Measurements from ENCODE around the gene NDUFAF8. TPM values are rescaled to one million over a fixed set of nuclear protein-coding genes. Genes with fewer than 3 reads are reported as not detected.

NDUFAF8 gene
- total RNA-seq, 1 experiment from 2014 or later, result 102 TPM

DNA sequence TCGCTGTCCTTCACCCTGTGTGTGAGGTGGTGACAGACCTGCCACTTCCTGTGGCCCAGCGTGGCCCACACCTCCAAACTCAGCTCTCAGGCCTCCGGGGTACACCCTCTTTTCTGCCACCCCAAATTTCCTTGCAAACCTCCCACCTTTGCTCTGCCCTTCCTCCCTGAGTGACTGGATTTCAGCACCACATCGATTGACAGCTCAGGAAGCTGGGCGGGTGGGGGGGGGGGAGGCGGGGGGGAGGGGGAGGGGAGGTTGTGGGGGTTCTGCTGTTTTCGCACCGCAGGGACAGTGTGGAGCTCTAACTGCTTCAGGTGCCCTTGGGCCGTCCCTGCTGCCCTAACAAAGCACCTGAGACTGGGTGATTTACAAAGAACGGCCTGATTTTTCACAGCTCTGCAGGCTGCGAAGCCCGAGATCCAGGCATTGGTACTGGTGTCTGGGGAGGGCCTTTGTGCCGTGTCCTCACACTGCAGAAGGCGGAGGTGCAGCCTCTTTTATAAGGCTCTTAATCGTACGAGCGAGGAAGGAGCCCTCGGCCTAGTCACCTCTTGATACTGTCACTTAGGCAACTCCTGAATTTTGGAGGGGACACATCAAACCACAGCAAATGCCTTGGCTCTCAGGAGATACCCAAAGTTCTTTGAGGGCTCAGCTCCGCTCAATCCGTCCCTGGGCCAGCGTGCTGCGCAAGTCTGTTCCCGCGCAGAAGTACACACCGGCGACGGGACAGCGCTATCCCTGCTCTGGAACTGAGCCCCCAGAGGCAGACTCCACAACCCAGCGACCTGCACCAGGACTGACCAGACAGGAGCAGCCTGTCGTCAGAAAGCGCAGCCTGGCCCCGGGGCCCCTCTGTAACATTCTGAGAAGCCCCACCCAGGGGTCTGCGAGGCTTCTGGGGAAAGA is 3.6 kb downstream of the NDUFAF8 start:
- no peak overlapping the region for H3K4me3 ChIP-seq (replicated peaks in 1 of 2; ENCODE audit: low read depth in 1 of 2, low read length in 2 of 2)
- no peaks in the 10 kb centered on the region for H4K20me1 ChIP-seq (ENCODE audit: insufficient read depth)
- no peak overlapping the region for H2AFZ ChIP-seq (ENCODE audit: low read depth, low read length, poor library complexity, severe bottlenecking)
- H3K9me2 ChIP-seq (ENCODE audit: insufficient read depth), result no peaks in the 10 kb centered on the region
- DNase-seq (ENCODE audit: low read depth, low spot score), result no peak
- intact Hi-C loops (cut with micrococcal nuclease), result no loop called here
- H3K27ac ChIP-seq (ENCODE audit: low read depth, low read length), result no peak overlapping the region
- CTCF ChIA-PET, result interaction anchor here (1.3 kb wide), 1 partner anchor 100 kb away, joined by 4 read pairs; no protein-coding TSS in a partner anchor
- RAD21 ChIA-PET (ENCODE audit: low non-redundant PET in 1 of 2, low total read pairs in 2 of 2, uncharacterized antibody in 2 of 2, unreplicated experiment in 2 of 2), result interaction anchor here (0.6 to 0.8 kb wide), 2 partner anchors 98 to 100 kb away, joined by 4 to 8 read pairs; no protein-coding TSS in a partner anchor
- H3K27me3 ChIP-seq (ENCODE audit: insufficient read depth, low read length), result no peaks in the 10 kb centered on the region
- no peaks in the 10 kb centered on the region for H3K9me3 ChIP-seq (ENCODE audit: control insufficient read depth in 1 of 2, insufficient read depth in 1 of 2, low read depth in 1 of 2, low read length in 2 of 2)
- no peak for ATAC-seq
- BruUV-seq (replicated peaks), result TSS peak; percentile 16
- POLR2A ChIA-PET, result interaction anchor here (0.7 kb wide), 1 partner anchor 9 kb away, joined by 5 read pairs; no protein-coding TSS in a partner anchor
- H3K9ac ChIP-seq (ENCODE audit: low read length), result no peak overlapping the region
- peaks cover 45% of the 10 kb centered on the region for H3K79me2 ChIP-seq (ENCODE audit: insufficient read depth, low read length)
- TF ChIP-seq EGR1 (IDR thresholded peaks at IDR 0.05; ENCODE audit: low read depth) (no peak), CEBPB (IDR thresholded peaks at IDR 0.05; ENCODE audit: low read depth) (no peak), POLR2A (IDR thresholded peaks at IDR 0.05; ENCODE audit: borderline replicate concordance, extremely low read depth, insufficient read depth, insufficient read length) (no peak), SP1 (IDR thresholded peaks at IDR 0.05; ENCODE audit: low read depth) (no peak), SRF (IDR thresholded peaks at IDR 0.05; ENCODE audit: low read depth) (no peak), ZFX (IDR thresholded peaks at IDR 0.05) (no peak), EZH2phosphoT487 (IDR thresholded peaks at IDR 0.05; ENCODE audit: borderline replicate concordance) (no peak), RAD21 (IDR thresholded peaks at IDR 0.05; ENCODE audit: low read depth) (no peak), FOSL1 (IDR thresholded peaks at IDR 0.05; ENCODE audit: low read depth) (no peak), TCF7L2 (IDR thresholded peaks at IDR 0.05; ENCODE audit: borderline replicate concordance, extremely low read depth, insufficient read depth, insufficient read length) (no peak), POLR2AphosphoS5 (IDR thresholded peaks at IDR 0.05; ENCODE audit: low read depth, low read length) (no peak; the same call in 1 of the 2 replicates), CBX3 (IDR thresholded peaks at IDR 0.05; ENCODE audit: low read depth) (no peak), SIN3A (IDR thresholded peaks at IDR 0.05; ENCODE audit: low read depth) (no peak), ELF1 (IDR thresholded peaks at IDR 0.05; ENCODE audit: borderline replicate concordance, low read depth) (no peak), JUND (IDR thresholded peaks at IDR 0.05) (no peak)
- TF ChIP-seq, protein P1, sequence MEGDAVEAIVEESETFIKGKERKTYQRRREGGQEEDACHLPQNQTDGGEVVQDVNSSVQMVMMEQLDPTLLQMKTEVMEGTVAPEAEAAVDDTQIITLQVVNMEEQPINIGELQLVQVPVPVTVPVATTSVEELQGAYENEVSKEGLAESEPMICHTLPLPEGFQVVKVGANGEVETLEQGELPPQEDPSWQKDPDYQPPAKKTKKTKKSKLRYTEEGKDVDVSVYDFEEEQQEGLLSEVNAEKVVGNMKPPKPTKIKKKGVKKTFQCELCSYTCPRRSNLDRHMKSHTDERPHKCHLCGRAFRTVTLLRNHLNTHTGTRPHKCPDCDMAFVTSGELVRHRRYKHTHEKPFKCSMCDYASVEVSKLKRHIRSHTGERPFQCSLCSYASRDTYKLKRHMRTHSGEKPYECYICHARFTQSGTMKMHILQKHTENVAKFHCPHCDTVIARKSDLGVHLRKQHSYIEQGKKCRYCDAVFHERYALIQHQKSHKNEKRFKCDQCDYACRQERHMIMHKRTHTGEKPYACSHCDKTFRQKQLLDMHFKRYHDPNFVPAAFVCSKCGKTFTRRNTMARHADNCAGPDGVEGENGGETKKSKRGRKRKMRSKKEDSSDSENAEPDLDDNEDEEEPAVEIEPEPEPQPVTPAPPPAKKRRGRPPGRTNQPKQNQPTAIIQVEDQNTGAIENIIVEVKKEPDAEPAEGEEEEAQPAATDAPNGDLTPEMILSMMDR (IDR thresholded peaks at IDR 0.05 in 2 of 3, conservative IDR thresholded peaks at IDR 0.05 in 1 of 3; ENCODE audit: borderline replicate concordance in 1 of 3, insufficient read depth in 1 of 3, low read depth in 2 of 3, low read length in 2 of 3), result no peak
- TF ChIP-seq, protein P2, sequence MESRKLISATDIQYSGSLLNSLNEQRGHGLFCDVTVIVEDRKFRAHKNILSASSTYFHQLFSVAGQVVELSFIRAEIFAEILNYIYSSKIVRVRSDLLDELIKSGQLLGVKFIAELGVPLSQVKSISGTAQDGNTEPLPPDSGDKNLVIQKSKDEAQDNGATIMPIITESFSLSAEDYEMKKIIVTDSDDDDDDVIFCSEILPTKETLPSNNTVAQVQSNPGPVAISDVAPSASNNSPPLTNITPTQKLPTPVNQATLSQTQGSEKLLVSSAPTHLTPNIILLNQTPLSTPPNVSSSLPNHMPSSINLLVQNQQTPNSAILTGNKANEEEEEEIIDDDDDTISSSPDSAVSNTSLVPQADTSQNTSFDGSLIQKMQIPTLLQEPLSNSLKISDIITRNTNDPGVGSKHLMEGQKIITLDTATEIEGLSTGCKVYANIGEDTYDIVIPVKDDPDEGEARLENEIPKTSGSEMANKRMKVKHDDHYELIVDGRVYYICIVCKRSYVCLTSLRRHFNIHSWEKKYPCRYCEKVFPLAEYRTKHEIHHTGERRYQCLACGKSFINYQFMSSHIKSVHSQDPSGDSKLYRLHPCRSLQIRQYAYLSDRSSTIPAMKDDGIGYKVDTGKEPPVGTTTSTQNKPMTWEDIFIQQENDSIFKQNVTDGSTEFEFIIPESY (IDR thresholded peaks at IDR 0.05; ENCODE audit: extremely low read depth, insufficient replicate concordance, low read length), result no peak
- TF ChIP-seq, protein P3, sequence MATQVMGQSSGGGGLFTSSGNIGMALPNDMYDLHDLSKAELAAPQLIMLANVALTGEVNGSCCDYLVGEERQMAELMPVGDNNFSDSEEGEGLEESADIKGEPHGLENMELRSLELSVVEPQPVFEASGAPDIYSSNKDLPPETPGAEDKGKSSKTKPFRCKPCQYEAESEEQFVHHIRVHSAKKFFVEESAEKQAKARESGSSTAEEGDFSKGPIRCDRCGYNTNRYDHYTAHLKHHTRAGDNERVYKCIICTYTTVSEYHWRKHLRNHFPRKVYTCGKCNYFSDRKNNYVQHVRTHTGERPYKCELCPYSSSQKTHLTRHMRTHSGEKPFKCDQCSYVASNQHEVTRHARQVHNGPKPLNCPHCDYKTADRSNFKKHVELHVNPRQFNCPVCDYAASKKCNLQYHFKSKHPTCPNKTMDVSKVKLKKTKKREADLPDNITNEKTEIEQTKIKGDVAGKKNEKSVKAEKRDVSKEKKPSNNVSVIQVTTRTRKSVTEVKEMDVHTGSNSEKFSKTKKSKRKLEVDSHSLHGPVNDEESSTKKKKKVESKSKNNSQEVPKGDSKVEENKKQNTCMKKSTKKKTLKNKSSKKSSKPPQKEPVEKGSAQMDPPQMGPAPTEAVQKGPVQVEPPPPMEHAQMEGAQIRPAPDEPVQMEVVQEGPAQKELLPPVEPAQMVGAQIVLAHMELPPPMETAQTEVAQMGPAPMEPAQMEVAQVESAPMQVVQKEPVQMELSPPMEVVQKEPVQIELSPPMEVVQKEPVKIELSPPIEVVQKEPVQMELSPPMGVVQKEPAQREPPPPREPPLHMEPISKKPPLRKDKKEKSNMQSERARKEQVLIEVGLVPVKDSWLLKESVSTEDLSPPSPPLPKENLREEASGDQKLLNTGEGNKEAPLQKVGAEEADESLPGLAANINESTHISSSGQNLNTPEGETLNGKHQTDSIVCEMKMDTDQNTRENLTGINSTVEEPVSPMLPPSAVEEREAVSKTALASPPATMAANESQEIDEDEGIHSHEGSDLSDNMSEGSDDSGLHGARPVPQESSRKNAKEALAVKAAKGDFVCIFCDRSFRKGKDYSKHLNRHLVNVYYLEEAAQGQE (IDR thresholded peaks at IDR 0.05; ENCODE audit: low read depth), result no peak
- peaks cover 11 to 30% of the 10 kb centered on the region in 2 experiments; a peak in 3 of 4 replicates for H3K4me1 ChIP-seq (ENCODE audit: control insufficient read depth in 1 of 2, insufficient read depth in 2 of 2, low read length in 2 of 2)
- H3K36me3 ChIP-seq (ENCODE audit: control insufficient read depth in 1 of 2, insufficient read depth in 2 of 2, low read length in 2 of 2), result peaks cover 2 to 10% of the 10 kb centered on the region in 2 experiments; a peak in 1 of 4 replicates
- no peak overlapping the region for H3K4me2 ChIP-seq (ENCODE audit: low read length)

Measured in HCT116 (cell line).